Stimulated activated CD8-positive, alpha-beta memory T cell treated with anti-CD3 and anti-CD28 coated beads, Interleukin-2, amount 100 ng/mL, for 1 hour (primary cell): ENCODE results near the gene TEX9.
"Not testable (repeated sequence)": the region's sequence is repeated elsewhere in the genome, so short reads cannot be mapped to it uniquely, and the experiment has no call there.

Experiments
- DNase-seq, 2 donors: peaks; one replicate each; pipeline ENCODE4 v3.0.0-alpha.2; 2020; ENCODE audit warnings: low read depth in 2 of 2

The TEX9 gene

GRCh38 chr15:56365075-56365711, at the start of gene TEX9:
TSS of gene TEX9 (plus strand) at chr15:56365426. CDS start at chr15:56365451, 25 bp downstream.
- DNase-seq, result peak; percentile 24 to 25

GRCh38 chr15:56316561-56316960, 48.7 kb upstream of the TEX9 start:
- not testable (repeated sequence) for DNase-seq

GRCh38 chr15:56320316-56320715, 44.9 kb upstream of the TEX9 start:
- no peak for DNase-seq

- no peak for DNase-seq
Measured at GRCh38 chr15:56320861-56321260, 44.4 kb upstream of the TEX9 start.

GRCh38 chr15:56322444-56322843, 42.8 kb upstream of the TEX9 start:
- no peak for DNase-seq

- no peak for DNase-seq
Measured at GRCh38 chr15:56323435-56323834, 41.8 kb upstream of the TEX9 start.

- no peak for DNase-seq
Measured at GRCh38 chr15:56325186-56325585, 40.0 kb upstream of the TEX9 start.

- no peak for DNase-seq
Measured at GRCh38 chr15:56327721-56328502, 37.3 kb upstream of the TEX9 start.

- no peak for DNase-seq
Measured at GRCh38 chr15:56337084-56337725, 28.0 kb upstream of the TEX9 start.

GRCh38 chr15:56339594-56339993, 25.6 kb upstream of the TEX9 start:
- no peak for DNase-seq

- no peak for DNase-seq
Measured at GRCh38 chr15:56341201-56341600, 24.0 kb upstream of the TEX9 start.

- no peak for DNase-seq
Measured at GRCh38 chr15:56342653-56343052, 22.6 kb upstream of the TEX9 start.

GRCh38 chr15:56343879-56344278, 21.3 kb upstream of the TEX9 start:
- DNase-seq, result no peak

- DNase-seq, result no peak
Measured at GRCh38 chr15:56344336-56344735, 20.9 kb upstream of the TEX9 start.

GRCh38 chr15:56346414-56346813, 18.8 kb upstream of the TEX9 start:
- no peak for DNase-seq

GRCh38 chr15:56349554-56349953, 15.7 kb upstream of the TEX9 start:
- no peak for DNase-seq

GRCh38 chr15:56351353-56351752, 13.9 kb upstream of the TEX9 start:
- DNase-seq, result no peak

- no peak for DNase-seq
Measured at GRCh38 chr15:56351957-56352506, 13.2 kb upstream of the TEX9 start.

GRCh38 chr15:56353119-56353518, 12.1 kb upstream of the TEX9 start:
- no peak for DNase-seq

- DNase-seq, result no peak
Measured at GRCh38 chr15:56353740-56354139, 11.5 kb upstream of the TEX9 start.

- DNase-seq, result no peak
Measured at GRCh38 chr15:56356616-56357015, 8.6 kb upstream of the TEX9 start.

- DNase-seq, result no peak
Measured at GRCh38 chr15:56358604-56359003, 6.6 kb upstream of the TEX9 start.

- DNase-seq, result no peak
Measured at GRCh38 chr15:56361987-56362386, 3.2 kb upstream of the TEX9 start.
